LNCaP clone FGC (cell line): ENCODE results near the gene PTPRG.

Source experiments
- DNase-seq: peaks from one replicate; pipeline ENCODE4 v3.0.0-alpha.2; 2011; ENCODE audit warnings: low read depth
- H3K4me3 ChIP-seq: 2 replicates; pipeline ENCODE4 v1.5.1; 2011; ENCODE audit warnings: mild to moderate bottlenecking, low read depth, low read length, control low read depth
- CTCF ChIP-seq: IDR thresholded peaks from 2 replicates; pipeline ENCODE4 v1.5.1; 2012; ENCODE audit warnings: mild to moderate bottlenecking; ENCODE audit not compliant: control insufficient read depth, insufficient read depth; ENCODE audit errors: extremely low read depth

PTPRG gene

GRCh38 chr3:61997101-61997500 is 435.7 kb downstream of the PTPRG start:
- no peak for TF ChIP-seq CTCF
- DNase-seq: no peak
- H3K4me3 ChIP-seq: no peak overlapping the region

- no peak overlapping the region for H3K4me3 ChIP-seq
- DNase-seq: no peak
- no peak for TF ChIP-seq CTCF
Observed at GRCh38 chr3:62003835-62004234, 442.5 kb downstream of the PTPRG start.

GRCh38 chr3:62007036-62007435 is 445.7 kb downstream of the PTPRG start:
- no peak overlapping the region for H3K4me3 ChIP-seq
- no peak for DNase-seq
- no peak for TF ChIP-seq CTCF

- DNase-seq: no peak
- no peak overlapping the region for H3K4me3 ChIP-seq
- TF ChIP-seq CTCF: no peak
Observed at GRCh38 chr3:62010989-62011388, 449.6 kb downstream of the PTPRG start.

- TF ChIP-seq CTCF: no peak
- H3K4me3 ChIP-seq: no peak overlapping the region
- no peak for DNase-seq
Observed at GRCh38 chr3:62011666-62012065, 450.3 kb downstream of the PTPRG start.

GRCh38 chr3:62013951-62014350 is 452.6 kb downstream of the PTPRG start:
- no peak overlapping the region for H3K4me3 ChIP-seq
- TF ChIP-seq CTCF: no peak
- DNase-seq: no peak

- H3K4me3 ChIP-seq: no peak overlapping the region
- no peak for DNase-seq
- no peak for TF ChIP-seq CTCF
Observed at GRCh38 chr3:62015111-62015510, 453.7 kb downstream of the PTPRG start.
